Measurements from ENCODE around the gene OR4D5.

OR4D5 gene

GRCh38 chr11:123939317-123939716 lies at the start of gene OR4D5:
Gene OR4D5 (plus strand): TSS chr11:123939617. CDS start chr11:123939617, 0 bp downstream.
- no peak for DNase-seq (ENCODE audit: low spot score)

GRCh38 chr11:123892031-123892430 lies 47.4 kb upstream of the OR4D5 start:
- DNase-seq (ENCODE audit: low spot score), result no peak

GRCh38 chr11:123899792-123900191 lies 39.6 kb upstream of the OR4D5 start:
- no peak for DNase-seq (ENCODE audit: low spot score)

- no peak for DNase-seq (ENCODE audit: low spot score)
Measured at GRCh38 chr11:123901867-123902266, 37.5 kb upstream of the OR4D5 start, which contains the start of gene OR8D4. Gene OR8D4 (plus strand): TSS chr11:123902167. CDS start chr11:123906432, 4,265 bp downstream.

- DNase-seq (ENCODE audit: low spot score), result no peak
Measured at GRCh38 chr11:123903932-123904331, 35.5 kb upstream of the OR4D5 start.

GRCh38 chr11:123904932-123905331 lies 34.5 kb upstream of the OR4D5 start:
- DNase-seq (ENCODE audit: low spot score), result no peak

- DNase-seq (ENCODE audit: low spot score), result no peak
Measured at GRCh38 chr11:123905826-123906225, 33.6 kb upstream of the OR4D5 start.

- DNase-seq (ENCODE audit: low spot score), result no peak
Measured at GRCh38 chr11:123920943-123921342, 18.5 kb upstream of the OR4D5 start.

GRCh38 chr11:123924027-123924426 lies 15.4 kb upstream of the OR4D5 start:
- no peak for DNase-seq (ENCODE audit: low spot score)

GRCh38 chr11:123942413-123942812 lies 3.0 kb downstream of the OR4D5 start:
- DNase-seq (ENCODE audit: low spot score), result no peak

GRCh38 chr11:123943738-123944137 lies 4.3 kb downstream of the OR4D5 start, which contains the start of gene OR6T1:
Gene OR6T1 (minus strand): TSS chr11:123943838. CDS start chr11:123943838, 0 bp downstream.
- DNase-seq (ENCODE audit: low spot score), result no peak

GRCh38 chr11:123945132-123945531 lies 5.7 kb downstream of the OR4D5 start:
- no peak for DNase-seq (ENCODE audit: low spot score)

- no peak for DNase-seq (ENCODE audit: low spot score)
Measured at GRCh38 chr11:123956752-123957151, 17.3 kb downstream of the OR4D5 start.

- no peak for DNase-seq (ENCODE audit: low spot score)
Measured at GRCh38 chr11:123973816-123974215, 34.4 kb downstream of the OR4D5 start.

- DNase-seq (ENCODE audit: low spot score), result no peak
Measured at GRCh38 chr11:123976770-123977560, 37.5 kb downstream of the OR4D5 start.

- no peak for DNase-seq (ENCODE audit: low spot score)
Measured at GRCh38 chr11:123977731-123978347, 38.4 kb downstream of the OR4D5 start, which contains the start of gene OR10S1. Gene OR10S1 (minus strand): TSS chr11:123977781. CDS start chr11:123977664, 117 bp downstream.

GRCh38 chr11:123979311-123979710 lies 39.9 kb downstream of the OR4D5 start:
- no peak for DNase-seq (ENCODE audit: low spot score)

Measured in globus pallidus (tissue), 1 donor.